Measurements from ENCODE around the gene PPP1R3E. TPM values are rescaled to one million over a fixed set of nuclear protein-coding genes. Genes with fewer than 3 reads are reported as not detected.
A peak's percentile ranks its signal among the peaks of the same experiment; 100 is the strongest.

PPP1R3E gene
- total RNA-seq, 4 donors from 2014 or later = 7.9 to 14.4 (median 8.6) TPM

DNA sequence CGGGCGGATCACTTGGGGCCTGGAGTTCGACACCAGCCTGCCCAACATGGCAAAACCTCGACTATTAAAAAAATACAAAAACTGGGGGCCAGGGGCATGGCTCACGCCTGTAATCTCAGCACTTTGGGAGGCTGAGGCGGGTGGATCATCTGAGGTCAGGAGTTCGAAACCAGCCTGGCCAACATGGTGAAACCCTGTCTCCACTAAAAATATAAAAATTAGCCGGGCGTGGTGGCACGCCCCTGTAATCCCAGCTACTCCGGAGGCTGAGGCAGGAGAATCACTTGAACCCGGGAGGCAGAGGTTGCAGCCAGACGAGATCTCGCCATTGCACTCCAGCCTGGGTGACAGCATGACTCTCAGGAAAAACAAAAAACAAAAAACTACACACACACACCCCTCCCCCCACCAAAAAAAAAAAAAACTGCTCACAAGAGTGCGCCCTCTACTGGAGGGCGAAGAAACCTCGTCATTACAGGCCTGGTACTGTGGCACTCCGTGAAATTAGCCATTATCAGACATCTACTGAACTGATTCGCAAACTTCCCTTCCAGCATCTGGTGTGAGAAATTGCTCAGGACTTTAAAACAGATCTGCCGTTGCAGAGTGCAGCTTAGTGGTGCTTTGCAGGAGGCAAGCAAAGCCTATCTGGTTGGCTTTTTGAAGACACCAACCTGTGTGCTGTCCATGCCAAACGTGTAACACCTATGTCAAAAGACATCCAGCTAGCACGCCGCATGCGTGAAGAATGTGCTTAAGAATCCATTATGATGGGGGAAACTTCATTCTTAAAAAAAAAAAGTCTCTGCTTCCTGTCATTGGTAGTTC, 7.7 kb downstream of the PPP1R3E start:
- no peak for TF ChIP-seq POLR2A (IDR thresholded peaks at IDR 0.05)
- TF ChIP-seq, protein P1, sequence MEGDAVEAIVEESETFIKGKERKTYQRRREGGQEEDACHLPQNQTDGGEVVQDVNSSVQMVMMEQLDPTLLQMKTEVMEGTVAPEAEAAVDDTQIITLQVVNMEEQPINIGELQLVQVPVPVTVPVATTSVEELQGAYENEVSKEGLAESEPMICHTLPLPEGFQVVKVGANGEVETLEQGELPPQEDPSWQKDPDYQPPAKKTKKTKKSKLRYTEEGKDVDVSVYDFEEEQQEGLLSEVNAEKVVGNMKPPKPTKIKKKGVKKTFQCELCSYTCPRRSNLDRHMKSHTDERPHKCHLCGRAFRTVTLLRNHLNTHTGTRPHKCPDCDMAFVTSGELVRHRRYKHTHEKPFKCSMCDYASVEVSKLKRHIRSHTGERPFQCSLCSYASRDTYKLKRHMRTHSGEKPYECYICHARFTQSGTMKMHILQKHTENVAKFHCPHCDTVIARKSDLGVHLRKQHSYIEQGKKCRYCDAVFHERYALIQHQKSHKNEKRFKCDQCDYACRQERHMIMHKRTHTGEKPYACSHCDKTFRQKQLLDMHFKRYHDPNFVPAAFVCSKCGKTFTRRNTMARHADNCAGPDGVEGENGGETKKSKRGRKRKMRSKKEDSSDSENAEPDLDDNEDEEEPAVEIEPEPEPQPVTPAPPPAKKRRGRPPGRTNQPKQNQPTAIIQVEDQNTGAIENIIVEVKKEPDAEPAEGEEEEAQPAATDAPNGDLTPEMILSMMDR (IDR thresholded peaks at IDR 0.05) = peak in 1 of 3 donors; percentile 83
- DNase-seq (ENCODE audit: low spot score in 2 of 2) = no peak
- WGBS, 2 donors = 28 to 32% methylated on average over 24 of the region's 24 CpGs
- H3K4me3 ChIP-seq (ENCODE audit: low read depth, poor library complexity, severe bottlenecking) = no peak overlapping the region
- intact Hi-C loops (cut with DNase I; ENCODE audit: low total_unique reads) = no loop called here

GRCh38 chr14:23286902-23287479, 15.7 kb downstream of the PPP1R3E start:
- intact Hi-C loops (cut with DNase I; ENCODE audit: low total_unique reads) = no loop called here
- 51 to 52% methylated on average over 6 of the region's 6 CpGs for WGBS, 2 donors
- no peak for TF ChIP-seq POLR2A (IDR thresholded peaks at IDR 0.05)
- TF ChIP-seq, protein P1 (IDR thresholded peaks at IDR 0.05) = no peak
- no peak for DNase-seq (ENCODE audit: low spot score in 2 of 2)
- no peak overlapping the region for H3K4me3 ChIP-seq (ENCODE audit: low read depth, poor library complexity, severe bottlenecking)

- no peak for TF ChIP-seq POLR2A (IDR thresholded peaks at IDR 0.05)
- TF ChIP-seq, protein P1 (IDR thresholded peaks at IDR 0.05) = peak in 1 of 3 donors; percentile 70
- DNase-seq (ENCODE audit: low spot score in 2 of 2) = peak; percentile 99 to 100
- WGBS, 2 donors = 0 to 2% methylated on average over 28 to 40 of the region's 53 CpGs
- intact Hi-C loops (cut with DNase I; ENCODE audit: low total_unique reads) = no loop called here
- H3K4me3 ChIP-seq (ENCODE audit: low read depth, poor library complexity, severe bottlenecking) = peak within 1 kb of the TSS; percentile 77
These were observed 16.4 kb downstream of the PPP1R3E start, which contains the start of gene HOMEZ for GRCh38 chr14:23286020-23286901. HOMEZ (minus strand) TSS chr14:23286132; CDS start chr14:23285952, 180 bp downstream.

DNA sequence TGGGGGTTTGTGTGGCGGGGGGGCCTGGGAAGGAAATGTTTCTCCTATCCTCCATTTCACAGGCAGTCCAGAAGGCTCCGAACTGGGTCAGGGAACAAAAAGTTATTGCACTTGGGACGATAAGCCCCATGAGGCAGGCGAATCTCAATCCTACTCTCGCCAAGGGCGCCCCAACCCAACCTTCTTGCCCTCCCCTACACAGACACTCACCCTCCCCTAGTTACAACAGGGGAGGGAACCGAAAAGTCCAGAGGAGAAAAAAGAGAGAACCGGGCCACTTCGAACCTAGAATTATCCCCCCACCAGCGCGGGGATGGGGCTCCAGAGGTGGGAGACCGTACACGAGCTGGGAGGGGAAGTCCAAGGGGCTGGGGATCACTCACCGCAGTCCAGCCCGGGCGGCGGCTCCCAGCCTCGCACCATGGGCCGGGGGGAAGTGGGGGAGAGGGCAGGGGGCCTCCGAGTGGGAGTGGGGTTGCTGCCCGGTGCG, 17.1 kb downstream of the PPP1R3E start:
- no peak for TF ChIP-seq POLR2A (IDR thresholded peaks at IDR 0.05)
- TF ChIP-seq, protein P1 (IDR thresholded peaks at IDR 0.05) = no peak
- H3K4me3 ChIP-seq (ENCODE audit: low read depth, poor library complexity, severe bottlenecking) = peak overlapping the region; percentile 77
- intact Hi-C loops (cut with DNase I; ENCODE audit: low total_unique reads) = no loop called here
- DNase-seq (ENCODE audit: low spot score in 2 of 2) = no peak
- 1% methylated on average over 15 to 19 of the region's 22 CpGs for WGBS, 2 donors

DNA sequence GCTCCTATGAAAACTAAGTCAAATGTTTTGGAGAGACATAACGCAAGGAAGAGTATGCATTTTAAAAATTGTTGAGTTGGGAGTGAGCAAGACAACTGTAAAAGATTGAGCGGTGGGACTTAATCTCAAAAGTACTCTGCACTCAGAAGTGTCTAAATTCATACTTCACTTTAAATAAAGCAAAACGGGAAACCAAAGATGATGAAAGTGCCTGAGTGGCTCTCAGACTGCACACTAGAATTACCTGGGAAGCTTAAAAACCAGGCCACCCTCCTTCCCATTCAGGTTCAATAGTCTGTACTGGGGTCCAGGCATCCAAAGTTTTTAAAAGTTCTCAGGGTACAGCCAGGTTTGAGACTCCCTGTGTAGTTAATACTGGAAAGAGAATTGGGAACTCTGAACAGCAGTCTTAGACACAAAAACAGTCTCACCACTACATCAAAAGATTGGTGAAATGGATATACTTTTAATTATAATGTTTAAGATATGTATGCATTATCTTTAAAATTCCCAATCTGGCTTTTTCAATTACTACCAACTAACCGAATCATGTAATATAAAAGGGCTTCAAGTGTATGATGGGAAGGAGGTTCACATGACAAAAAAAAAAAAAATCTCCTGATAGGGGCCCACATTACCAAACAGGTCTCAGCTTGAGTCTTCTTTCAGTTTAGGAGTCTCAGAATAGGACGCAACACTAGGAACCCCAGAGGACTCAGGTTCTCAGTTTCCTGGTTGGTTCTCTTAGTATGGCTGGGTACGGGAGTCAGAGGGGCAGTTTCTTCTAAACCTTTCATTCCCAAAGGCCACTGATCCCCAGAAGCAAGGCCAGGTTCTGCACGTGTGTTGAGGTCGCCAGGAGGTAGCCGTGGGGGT, 17.8 kb downstream of the PPP1R3E start:
- WGBS, 2 donors = 26 to 31% methylated on average over 9 of the region's 9 CpGs
- intact Hi-C loops (cut with DNase I; ENCODE audit: low total_unique reads) = no loop called here
- TF ChIP-seq, protein P1 (IDR thresholded peaks at IDR 0.05) = no peak
- TF ChIP-seq POLR2A (IDR thresholded peaks at IDR 0.05) = no peak
- peak overlapping the region; percentile 77 for H3K4me3 ChIP-seq (ENCODE audit: low read depth, poor library complexity, severe bottlenecking)
- DNase-seq (ENCODE audit: low spot score in 2 of 2) = no peak

All from lower leg skin (tissue), 4 donors.